HG02840 (cell line): ENCODE data around the gene NCAN.

Experiments used
- ATAC-seq: cut with Tn5 transposase; IDR thresholded peaks from one replicate; pipeline ENCODE4 v1.9.1; 2021; ENCODE audit warnings: mild to moderate bottlenecking, moderate library complexity, moderate number of reproducible peaks; ENCODE audit not compliant: unreplicated experiment, low FRiP score

The NCAN gene

DNA sequence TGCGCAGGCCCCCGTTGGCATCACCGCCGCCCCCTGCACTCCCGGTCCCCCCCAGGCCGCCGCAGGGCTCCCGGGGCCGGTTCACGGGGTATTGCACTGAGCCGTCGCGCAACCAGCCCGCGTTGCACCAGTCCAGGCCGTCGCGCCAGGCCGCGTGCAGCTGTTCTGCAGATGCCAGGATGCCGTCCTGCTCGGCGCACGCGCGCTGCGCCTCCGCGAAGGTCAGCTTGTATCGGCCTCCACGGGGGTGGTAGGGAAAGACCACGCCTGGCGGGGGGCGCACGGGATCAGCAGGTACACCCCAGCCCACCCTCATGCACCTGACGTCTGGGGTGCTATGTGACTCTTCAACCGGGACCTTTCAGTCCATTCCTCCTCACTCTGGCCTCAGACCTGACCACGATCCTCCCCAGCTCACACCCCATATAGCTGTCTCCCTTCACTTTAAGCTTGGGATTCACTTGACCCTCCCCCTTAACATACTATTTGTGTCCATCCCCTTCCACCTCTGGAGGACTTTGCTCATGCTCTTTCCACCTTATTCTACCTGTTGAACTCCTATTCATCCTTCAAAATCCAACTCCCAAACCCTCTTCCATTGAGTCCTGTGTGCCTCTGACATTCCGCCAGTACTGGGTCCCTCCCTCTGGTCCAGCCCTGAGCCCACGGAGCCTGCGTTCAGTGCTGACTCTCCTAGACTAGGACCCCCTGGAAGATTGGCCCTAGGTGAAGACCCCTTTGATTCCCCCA, 47.0 kb downstream of the NCAN start:
- no peak for ATAC-seq

DNA sequence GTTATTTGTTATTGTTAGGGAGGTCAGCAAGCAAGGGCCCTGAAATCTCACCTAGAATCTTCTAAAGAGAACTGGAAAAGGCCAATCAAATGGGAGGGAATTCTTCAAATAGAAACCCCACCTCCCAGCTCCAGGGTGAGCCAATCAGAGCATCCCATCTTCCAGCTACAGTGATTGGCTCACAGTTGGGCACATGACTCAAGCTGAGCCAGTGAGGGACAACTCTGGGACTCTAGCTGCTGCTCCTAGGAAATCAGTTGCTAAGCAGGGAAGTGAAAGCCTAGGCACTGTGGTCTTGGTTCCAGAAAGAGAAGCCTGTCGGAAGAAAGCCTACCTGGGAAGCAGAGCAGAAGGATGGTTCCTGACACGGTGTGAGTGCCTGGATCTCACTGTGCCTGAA, 48.0 kb downstream of the NCAN start:
- no peak for ATAC-seq

DNA sequence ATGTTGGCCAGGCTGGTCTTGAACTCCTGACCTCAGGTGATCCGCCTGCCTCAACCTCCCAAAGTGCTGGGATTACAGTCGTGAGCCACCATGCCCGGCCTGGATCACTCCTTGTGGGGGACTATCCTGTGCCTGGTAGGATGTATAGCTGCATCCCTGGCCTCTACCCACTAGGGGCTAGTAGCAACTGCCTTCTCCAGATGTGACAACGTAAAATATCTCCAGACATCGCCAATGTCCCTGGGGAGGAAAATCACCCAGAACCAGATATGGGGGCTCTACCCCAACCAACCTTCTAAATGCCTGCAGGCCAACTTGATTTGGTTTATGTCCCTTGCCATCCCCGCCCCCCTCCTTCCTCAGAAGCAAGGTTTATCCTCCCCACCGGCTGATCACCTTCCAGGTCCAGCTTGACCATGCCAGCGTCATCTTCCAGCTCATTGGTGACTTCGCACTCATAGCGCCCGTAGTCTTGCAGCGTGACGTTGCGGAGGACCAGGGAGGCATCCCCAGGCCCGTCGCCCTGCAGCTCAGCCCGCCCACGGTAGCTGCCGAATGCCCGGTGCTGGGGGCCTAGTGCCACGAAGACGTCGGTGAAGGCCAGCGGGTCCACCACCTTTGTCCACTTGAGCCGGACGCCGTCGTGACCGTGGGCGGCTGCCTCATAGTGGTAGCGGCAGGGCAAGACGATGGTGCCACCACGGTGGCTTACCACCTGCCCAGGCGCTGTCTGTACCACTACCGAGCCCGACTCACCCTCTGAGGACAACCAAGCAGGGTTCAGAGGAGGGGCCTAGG, 48.9 kb downstream of the NCAN start:
- ATAC-seq, result no peak

- no peak for ATAC-seq
Measured at GRCh38 chr19:19261350-19262189, 49.8 kb downstream of the NCAN start.

- no peak for ATAC-seq
Measured at GRCh38 chr19:19262190-19263057, 50.7 kb downstream of the NCAN start.

DNA sequence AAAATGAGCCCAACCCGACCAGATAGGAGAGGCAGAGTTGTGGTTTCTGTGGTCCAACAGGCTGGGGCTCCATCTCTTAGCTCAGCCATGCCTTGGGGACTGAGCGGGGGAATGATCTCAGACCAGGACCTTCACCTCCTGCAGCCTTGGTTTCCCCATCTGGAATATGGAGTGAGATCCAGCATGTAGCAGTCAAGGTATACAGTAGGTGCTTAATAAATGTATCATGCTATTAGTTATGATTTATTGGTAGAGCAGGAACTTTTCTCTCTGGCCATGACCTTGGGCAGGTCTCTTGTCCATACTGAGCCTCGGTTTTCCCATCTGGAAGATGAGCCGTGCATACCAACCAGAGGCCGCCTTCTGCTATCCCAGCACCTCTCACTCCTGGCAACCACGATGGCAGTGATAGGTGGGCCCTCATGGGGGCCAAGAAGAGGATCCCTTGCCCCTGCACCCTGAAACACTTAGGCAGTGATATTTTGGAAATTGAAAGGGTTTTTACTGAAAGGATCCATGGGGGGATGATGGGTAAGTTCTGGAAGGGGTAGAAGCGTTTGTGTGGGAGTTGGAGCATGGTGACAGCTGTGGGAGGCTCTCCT, 52.2 kb downstream of the NCAN start:
- no peak for ATAC-seq

DNA sequence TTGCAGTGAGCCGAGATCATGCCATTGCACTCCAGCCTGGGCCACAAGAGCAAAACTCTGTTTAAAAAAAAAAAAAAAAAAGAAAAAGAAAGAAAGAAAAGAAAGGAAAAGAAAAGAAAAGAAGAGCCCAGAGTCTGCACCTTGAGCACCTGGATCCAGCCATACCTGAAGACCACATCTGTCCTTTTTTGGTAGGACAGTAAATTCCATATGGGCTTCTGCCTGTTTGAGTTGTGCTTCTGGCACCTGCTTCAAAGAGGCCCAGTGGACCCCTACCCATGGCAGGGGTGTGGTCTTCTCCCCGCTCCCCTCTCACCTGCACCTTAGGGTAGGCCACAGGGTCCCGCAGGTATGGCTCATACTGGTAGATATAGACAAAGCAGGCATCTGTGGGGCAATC, 55.5 kb downstream of the NCAN start:
- no peak for ATAC-seq

DNA sequence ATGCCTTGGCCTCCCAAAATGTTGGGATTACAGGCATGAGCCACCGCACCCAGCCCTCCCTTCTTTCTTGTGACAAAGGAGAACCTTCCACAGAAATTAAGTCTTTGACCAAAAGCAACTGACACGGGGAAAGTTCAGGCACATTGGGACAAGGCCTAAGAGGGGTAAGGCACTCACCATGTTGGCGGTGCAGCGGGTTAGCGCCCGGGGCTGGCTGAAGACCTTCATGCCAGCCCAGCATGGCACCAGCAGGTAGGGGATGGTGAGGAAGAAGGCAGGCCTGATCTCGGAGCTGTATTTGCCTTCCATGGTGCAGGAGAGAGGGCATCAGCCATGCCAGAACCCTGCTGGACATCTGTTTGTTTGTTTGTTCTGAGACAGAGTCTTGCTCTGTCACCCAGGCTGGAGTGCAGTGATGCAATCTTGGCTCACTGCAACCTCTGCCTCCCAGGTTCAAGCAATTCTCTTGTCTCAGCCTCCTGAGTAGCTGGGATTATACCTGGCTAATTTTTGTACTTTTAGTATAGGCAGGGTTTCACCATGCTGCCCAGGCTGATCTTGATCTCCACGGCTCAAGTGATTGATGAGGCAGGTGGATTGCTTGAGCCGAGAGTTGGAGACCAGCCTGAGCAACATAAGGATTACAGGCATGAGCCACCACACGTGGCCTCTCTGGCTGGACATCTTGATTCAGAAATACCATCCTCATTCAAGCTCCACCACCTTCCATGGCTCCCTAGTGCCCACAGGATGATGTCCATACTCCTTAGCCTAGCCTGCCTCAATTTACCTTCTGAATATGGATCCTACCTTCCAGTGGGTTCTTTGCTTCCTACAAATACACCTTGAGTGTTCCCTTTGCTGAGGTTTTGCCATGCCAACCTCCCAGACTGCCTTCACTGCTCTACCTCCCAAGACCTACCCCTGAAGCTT, 57.0 kb downstream of the NCAN start:
- ATAC-seq, result no peak

- ATAC-seq, result no peak
Measured at GRCh38 chr19:19269952-19270694, 58.4 kb downstream of the NCAN start.

DNA sequence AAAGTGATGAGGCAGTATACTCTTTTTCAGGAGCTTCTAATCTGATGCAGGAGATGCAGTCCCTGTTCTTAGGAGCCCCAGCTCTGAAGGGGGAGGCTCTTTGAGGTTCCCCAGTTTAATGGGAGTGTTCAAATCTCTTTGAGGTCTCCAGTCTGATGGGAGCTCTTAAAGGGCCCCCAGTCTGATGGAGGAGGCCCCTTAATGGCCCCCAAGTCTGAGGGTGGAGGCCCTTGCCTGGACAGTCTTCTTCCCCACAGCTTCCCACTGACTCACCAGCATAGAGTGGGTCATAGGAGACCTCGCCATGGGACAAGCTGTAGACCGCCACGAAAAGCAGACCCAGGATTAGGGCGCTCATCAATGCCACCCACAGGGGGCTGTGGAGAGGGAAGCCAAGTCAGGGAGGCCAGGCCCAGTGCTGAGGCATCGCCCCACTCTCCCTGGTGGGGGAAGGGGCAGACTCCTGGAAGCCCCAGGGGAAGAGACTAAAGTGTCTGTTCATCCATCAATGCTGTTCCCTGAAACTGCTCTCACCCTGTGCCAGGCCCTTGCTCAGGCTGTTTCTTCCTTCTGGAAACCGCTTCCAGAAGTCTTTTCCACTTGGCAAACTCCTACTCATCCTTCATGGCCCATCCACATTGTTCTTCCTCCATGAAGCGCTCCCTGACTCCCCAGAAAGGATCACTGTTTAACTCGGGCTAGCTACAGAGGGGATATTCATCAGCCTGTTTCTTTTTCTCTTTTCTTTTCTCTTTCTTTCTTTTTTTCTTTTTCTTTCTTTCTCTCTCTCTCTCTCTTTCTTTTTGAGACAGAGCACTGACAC, 59.2 kb downstream of the NCAN start:
- ATAC-seq, result no peak

DNA sequence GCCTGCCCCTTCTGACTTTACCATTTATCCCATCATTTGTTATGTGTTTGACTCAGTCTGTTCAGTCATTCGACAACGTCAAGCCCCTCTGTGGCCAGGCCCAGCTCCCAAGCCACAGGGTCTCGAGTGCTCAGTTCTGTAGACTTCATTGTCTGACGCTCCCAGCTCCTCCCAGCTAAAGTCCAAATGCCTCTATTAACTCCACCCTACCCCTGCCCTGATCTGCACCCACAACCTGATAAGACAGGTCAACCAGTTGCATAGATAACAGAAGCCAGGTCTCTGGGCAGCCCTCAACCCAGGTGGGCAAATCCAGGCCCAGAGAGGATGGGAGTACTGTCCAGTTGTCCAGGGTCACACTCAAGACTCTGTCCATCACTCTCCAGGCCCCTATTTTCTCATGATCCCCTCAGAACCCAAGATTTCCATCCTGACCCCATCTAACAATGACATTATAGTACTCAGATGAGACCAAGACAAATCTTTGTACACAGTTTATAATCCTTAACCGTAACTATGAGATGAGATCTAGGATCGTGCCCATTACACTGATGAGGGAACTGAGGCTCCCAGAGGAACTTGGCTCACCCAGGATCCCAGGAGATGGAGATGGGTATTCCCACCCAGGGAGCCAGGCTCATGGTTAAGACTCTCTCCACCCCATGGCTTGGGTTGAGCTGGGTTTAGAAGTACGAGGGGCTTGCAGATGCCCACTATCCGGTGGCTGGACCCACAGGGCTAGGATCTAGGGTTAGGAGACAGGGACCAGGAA, 60.3 kb downstream of the NCAN start:
- no peak for ATAC-seq

DNA sequence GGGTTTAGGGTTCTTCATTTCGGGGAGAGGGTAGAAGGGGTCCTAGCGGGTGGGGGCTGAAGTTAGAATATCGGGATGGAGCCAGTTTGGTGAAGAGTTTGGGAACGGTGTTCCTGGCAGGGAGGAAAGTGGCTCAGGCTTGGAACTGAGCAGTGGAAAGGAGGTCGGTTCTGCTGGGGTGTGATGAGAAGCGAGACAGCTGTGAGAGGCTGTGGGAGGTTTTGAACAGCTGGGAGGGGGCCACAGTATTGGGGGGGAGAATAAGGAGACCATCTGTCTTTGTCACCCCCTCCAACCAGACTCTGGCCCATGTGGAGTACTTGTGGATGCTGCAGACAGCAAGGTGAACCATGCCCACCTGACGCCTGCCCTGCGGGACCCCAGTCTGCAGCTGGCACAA, 62.4 kb downstream of the NCAN start:
- ATAC-seq, result no peak

GRCh38 chr19:19274716-19275565, 63.2 kb downstream of the NCAN start:
- ATAC-seq, result no peak

- no peak for ATAC-seq
Measured at GRCh38 chr19:19276386-19276785, 64.6 kb downstream of the NCAN start.

- ATAC-seq, result no peak
Measured at GRCh38 chr19:19276851-19277250, 65.1 kb downstream of the NCAN start.

- ATAC-seq, result no peak
Measured at GRCh38 chr19:19278315-19278714, 66.6 kb downstream of the NCAN start.
